ENCODE measurements around the gene TM9SF1. TPM values are rescaled to one million over a fixed set of nuclear protein-coding genes. Genes with fewer than 3 reads are reported as not detected.

Gene TM9SF1
- total RNA-seq, 1 donor from 2014 or later = 48.9 TPM

GRCh38 chr14:24185741-24186140 lies 9.5 kb downstream of the TM9SF1 start:
- Histone ChIP-seq H3K27me3 (ENCODE audit: low read depth) (no peaks in the 10 kb centered on the region), H3K4me3 (no peak overlapping the region), H3K9me3 (no peaks in the 10 kb centered on the region), H3K4me1 (peaks cover 20% of the 10 kb centered on the region), H3K27ac (no peak overlapping the region), H3K36me3 (peaks cover 71% of the 10 kb centered on the region)
- no peak for ATAC-seq
- no peak for TF ChIP-seq CTCF (IDR thresholded peaks at IDR 0.05)
- no peak for DNase-seq
- intact Hi-C loops (cut with DNase I) = no loop called here

GRCh38 chr14:24185026-24185425 lies 10.2 kb downstream of the TM9SF1 start:
- DNase-seq (no peak), ATAC-seq (no peak)
- TF ChIP-seq CTCF (IDR thresholded peaks at IDR 0.05) = no peak
- no peak overlapping the region for H3K4me3 ChIP-seq
- no peak overlapping the region for H3K27ac ChIP-seq
- H3K4me1 ChIP-seq = peaks cover 20% of the 10 kb centered on the region
- no peaks in the 10 kb centered on the region for H3K9me3 ChIP-seq
- intact Hi-C loops (cut with DNase I) = no loop called here
- H3K36me3 ChIP-seq = peaks cover 72% of the 10 kb centered on the region
- H3K27me3 ChIP-seq (ENCODE audit: low read depth) = no peaks in the 10 kb centered on the region

GRCh38 chr14:24184104-24184970 lies 10.9 kb downstream of the TM9SF1 start:
- Histone ChIP-seq H3K27me3 (ENCODE audit: low read depth) (no peaks in the 10 kb centered on the region), H3K4me3 (no peak overlapping the region), H3K4me1 (peaks cover 20% of the 10 kb centered on the region), H3K9me3 (no peaks in the 10 kb centered on the region), H3K36me3 (peaks cover 75% of the 10 kb centered on the region), H3K27ac (no peak overlapping the region)
- DNase-seq (no peak), ATAC-seq (no peak)
- intact Hi-C loops (cut with DNase I) = no loop called here
- TF ChIP-seq CTCF (IDR thresholded peaks at IDR 0.05) = no peak

GRCh38 chr14:24183014-24183481 lies 12.2 kb downstream of the TM9SF1 start:
- Histone ChIP-seq H3K27me3 (ENCODE audit: low read depth) (no peaks in the 10 kb centered on the region), H3K4me3 (no peak overlapping the region), H3K36me3 (peaks cover 88% of the 10 kb centered on the region), H3K9me3 (no peaks in the 10 kb centered on the region), H3K27ac (no peak overlapping the region), H3K4me1 (peaks cover 10% of the 10 kb centered on the region)
- intact Hi-C loops (cut with DNase I) = no loop called here
- DNase-seq (no peak), ATAC-seq (no peak)
- no peak for TF ChIP-seq CTCF (IDR thresholded peaks at IDR 0.05)

GRCh38 chr14:24182110-24182882 lies 12.9 kb downstream of the TM9SF1 start:
- ATAC-seq (no peak), DNase-seq (no peak)
- no peak overlapping the region for H3K4me3 ChIP-seq
- no peaks in the 10 kb centered on the region for H3K27me3 ChIP-seq (ENCODE audit: low read depth)
- no peak for TF ChIP-seq CTCF (IDR thresholded peaks at IDR 0.05)
- H3K9me3 ChIP-seq = no peaks in the 10 kb centered on the region
- H3K4me1 ChIP-seq = peaks cover 2% of the 10 kb centered on the region
- no peak overlapping the region for H3K27ac ChIP-seq
- H3K36me3 ChIP-seq = peaks cover 96% of the 10 kb centered on the region
- intact Hi-C loops (cut with DNase I) = no loop called here
